Large intestine (tissue), 3 donors: ENCODE data around the gene UBE2S. TPM values are rescaled to one million over a fixed set of nuclear protein-coding genes. Genes with fewer than 3 reads are reported as not detected.
A peak's percentile ranks its signal among the peaks of the same experiment; 100 is the strongest.

ENCODE experiments used
- DNase-seq, 2 donors: peaks; one replicate each; pipeline versions ENCODE4 v3.0.0 to v3.0.0-alpha.2; 2013
- H3K27ac ChIP-seq: one replicate; pipeline ENCODE4 v1.5.1; 2013; ENCODE audit warnings: low read length
- H3K27me3 ChIP-seq: 2 replicates; pipeline ENCODE4 v1.6.1; 2013; ENCODE audit warnings: low read length; ENCODE audit not compliant: control insufficient read depth, insufficient read depth
- H3K36me3 ChIP-seq: 2 replicates; pipeline ENCODE4 v1.6.1; 2013; ENCODE audit warnings: low read length; ENCODE audit not compliant: control insufficient read depth, insufficient read depth
- H3K4me1 ChIP-seq: one replicate; pipeline ENCODE4 v1.6.1; 2013; ENCODE audit warnings: low read length; ENCODE audit not compliant: control insufficient read depth, insufficient read depth
- H3K4me3 ChIP-seq: one replicate; pipeline ENCODE4 v1.5.1; 2013; ENCODE audit warnings: low read length
- H3K9me3 ChIP-seq: one replicate; pipeline ENCODE4 v1.6.1; 2013; ENCODE audit warnings: mild to moderate bottlenecking, low read depth, low read length, moderate library complexity; ENCODE audit not compliant: control insufficient read depth
- WGBS: methylation state at CpG from one replicate; pipeline ENCODE4 v1.1.5; 2013; ENCODE audit warnings: low lambda C conversion rate; ENCODE audit not compliant: insufficient coverage; 5-methylcytosine and 5-hydroxymethylcytosine counted together
- polyA plus RNA-seq: library from polyadenylated mRNA; unstranded; fragments of 120-200 nt; gene quantifications from one replicate; pipeline ENCODE4 v1.2.1, GENCODE V29; 2013

UBE2S gene
- polyA plus RNA-seq, 1 donor: 29.9 TPM

GRCh38 chr19:55362990-55363716 lies 44.4 kb downstream of the UBE2S start, which contains the start of gene GARIN5B:
GARIN5B (minus strand) TSS chr19:55363260; CDS start chr19:55363066, 194 bp downstream.
- H3K9me3 ChIP-seq: no peaks in the 10 kb centered on the region
- WGBS: no CpG with 5 or more reads among the region's 27 CpGs
- no peak for DNase-seq
- H3K36me3 ChIP-seq: no peaks in the 10 kb centered on the region
- H3K4me1 ChIP-seq: no peaks in the 10 kb centered on the region
- no peak within 1 kb of the TSS for H3K27ac ChIP-seq
- H3K4me3 ChIP-seq: no peak within 1 kb of the TSS
- peaks cover 29% of the 10 kb centered on the region for H3K27me3 ChIP-seq

- Histone ChIP-seq H3K4me1 (no peaks in the 10 kb centered on the region), H3K9me3 (no peaks in the 10 kb centered on the region), H3K27ac (no peak overlapping the region), H3K27me3 (peaks cover 26% of the 10 kb centered on the region), H3K36me3 (no peaks in the 10 kb centered on the region), H3K4me3 (no peak overlapping the region)
- WGBS: no CpG with 5 or more reads among the region's 38 CpGs
- no peak for DNase-seq
Measured at GRCh38 chr19:55362174-55362989, 45.2 kb downstream of the UBE2S start.

- no peak overlapping the region for H3K27ac ChIP-seq
Measured at GRCh38 chr19:55360902-55361301, 46.7 kb downstream of the UBE2S start.

GRCh38 chr19:55358943-55359908 lies 48.4 kb downstream of the UBE2S start:
- H3K27me3 ChIP-seq: peaks cover 42% of the 10 kb centered on the region
- H3K4me3 ChIP-seq: no peak overlapping the region
- WGBS: no CpG with 5 or more reads among the region's 32 CpGs
- DNase-seq: no peak
- H3K27ac ChIP-seq: no peak overlapping the region
- H3K36me3 ChIP-seq: no peaks in the 10 kb centered on the region
- H3K9me3 ChIP-seq: no peaks in the 10 kb centered on the region
- H3K4me1 ChIP-seq: peaks cover 1% of the 10 kb centered on the region

More at GRCh38 chr19:55360902-55361301, 46.7 kb downstream of the UBE2S start:
- DNase-seq: no peak
- Histone ChIP-seq H3K4me1 (no peaks in the 10 kb centered on the region), H3K9me3 (no peaks in the 10 kb centered on the region), H3K27me3 (peaks cover 32% of the 10 kb centered on the region), H3K36me3 (no peaks in the 10 kb centered on the region), H3K4me3 (no peak overlapping the region)
- WGBS: no CpG with 5 or more reads among the region's 16 CpGs

GRCh38 chr19:55358493-55358892 lies 49.1 kb downstream of the UBE2S start:
- H3K4me3 ChIP-seq: no peak overlapping the region
- peaks cover 8% of the 10 kb centered on the region for H3K4me1 ChIP-seq
- no peaks in the 10 kb centered on the region for H3K36me3 ChIP-seq
- peaks cover 46% of the 10 kb centered on the region for H3K27me3 ChIP-seq
- H3K27ac ChIP-seq: no peak overlapping the region
- no peak for DNase-seq
- no CpG with 5 or more reads among the region's 19 CpGs for WGBS
- no peaks in the 10 kb centered on the region for H3K9me3 ChIP-seq

GRCh38 chr19:55355213-55355821 lies 52.3 kb downstream of the UBE2S start:
- no peaks in the 10 kb centered on the region for H3K9me3 ChIP-seq
- peaks cover 67% of the 10 kb centered on the region for H3K27me3 ChIP-seq
- DNase-seq: no peak
- H3K27ac ChIP-seq: no peak overlapping the region
- H3K4me1 ChIP-seq: peaks cover 13% of the 10 kb centered on the region
- H3K36me3 ChIP-seq: no peaks in the 10 kb centered on the region
- WGBS: no CpG with 5 or more reads among the region's 13 CpGs
- no peak overlapping the region for H3K4me3 ChIP-seq

GRCh38 chr19:55354698-55355212 lies 52.8 kb downstream of the UBE2S start, which contains the start of gene COX6B2:
COX6B2 (minus strand) TSS chr19:55354719; CDS start chr19:55354521, 198 bp downstream.
- no CpG with 5 or more reads among the region's 43 CpGs for WGBS
- Histone ChIP-seq H3K4me3 (peak within 1 kb of the TSS; percentile 37), H3K36me3 (no peaks in the 10 kb centered on the region), H3K27ac (no peak within 1 kb of the TSS), H3K4me1 (peaks cover 13% of the 10 kb centered on the region), H3K9me3 (no peaks in the 10 kb centered on the region), H3K27me3 (peaks cover 67% of the 10 kb centered on the region)
- no peak for DNase-seq

GRCh38 chr19:55353803-55354697 lies 53.5 kb downstream of the UBE2S start:
- WGBS: no CpG with 5 or more reads among the region's 72 CpGs
- Histone ChIP-seq H3K4me1 (peaks cover 13% of the 10 kb centered on the region), H3K36me3 (no peaks in the 10 kb centered on the region), H3K4me3 (peak overlapping the region; percentile 37), H3K9me3 (no peaks in the 10 kb centered on the region), H3K27ac (no peak overlapping the region), H3K27me3 (peaks cover 67% of the 10 kb centered on the region)
- DNase-seq: peak in 1 of 2 donors; percentile 78

GRCh38 chr19:55353356-55353802 lies 54.2 kb downstream of the UBE2S start:
- H3K27ac ChIP-seq: no peak overlapping the region
- H3K27me3 ChIP-seq: peaks cover 67% of the 10 kb centered on the region
- no CpG with 5 or more reads among the region's 24 CpGs for WGBS
- H3K4me3 ChIP-seq: peak overlapping the region; percentile 37
- peaks cover 13% of the 10 kb centered on the region for H3K4me1 ChIP-seq
- H3K9me3 ChIP-seq: no peaks in the 10 kb centered on the region
- H3K36me3 ChIP-seq: no peaks in the 10 kb centered on the region
- DNase-seq: no peak
